OCI-LY3 (cell line): Measurements from ENCODE around the gene PSG11.
"Not testable (repeated sequence)": the region's sequence is repeated elsewhere in the genome, so short reads cannot be mapped to it uniquely, and the experiment has no call there.

Experiments used
- H2AFZ ChIP-seq: fragments of 200-600, 300-600 bp; shearing (Covaris generic); 2 replicates; pipeline ENCODE4 v1.6.0; 2014; ENCODE audit warnings: antibody characterized with exemption, low read depth, low read length
- H3K27ac ChIP-seq: fragments of 200-600, 300-600 bp; sonication (generic); 2 replicates; pipeline ENCODE4 v1.5.1; 2014; ENCODE audit warnings: mild to moderate bottlenecking, low read length, moderate library complexity, mixed read lengths
- H3K27me3 ChIP-seq: fragments of 200-600, 300-600 bp; sonication (generic); 2 replicates; pipeline ENCODE4 v1.6.1; 2014; ENCODE audit warnings: low read depth, low read length, mixed read lengths
- H3K36me3 ChIP-seq: fragments of 200-600, 300-600 bp; sonication (generic); replicated peaks from 2 replicates; pipeline ENCODE3; 2014; ENCODE audit warnings: low read depth, low read length, mixed read lengths
- H3K4me1 ChIP-seq: fragments of 300-600, 200-600 bp; sonication (generic); 2 replicates; pipeline ENCODE4 v1.6.1; 2014; ENCODE audit warnings: low read length, mixed read lengths
- H3K4me2 ChIP-seq: fragments of 200-600, 300-600 bp; sonication (generic); 2 replicates; pipeline ENCODE4 v1.6.1; 2014; ENCODE audit warnings: low read length, mixed read lengths
- H3K4me3 ChIP-seq: fragments of 300-600, 200-600 bp; sonication (generic); 2 replicates; pipeline ENCODE4 v1.5.1; 2014; ENCODE audit warnings: antibody characterized with exemption, mild to moderate bottlenecking, low read length, moderate library complexity
- H3K79me2 ChIP-seq: fragments of 300-600, 200-600 bp; shearing (Covaris generic); 2 replicates; pipeline ENCODE4 v1.6.1; 2014; ENCODE audit warnings: mild to moderate bottlenecking, low read length, mixed read lengths
- H3K9ac ChIP-seq: fragments of 300-600, 200-600 bp; shearing (Covaris generic); 2 replicates; pipeline ENCODE4 v1.6.0; 2014; ENCODE audit warnings: mild to moderate bottlenecking, low read length, moderate library complexity
- H3K9me3 ChIP-seq: fragments of 200-600, 300-600 bp; shearing (Covaris generic); 2 replicates; pipeline ENCODE4 v1.6.1; 2014; ENCODE audit warnings: low read length, mixed read lengths; ENCODE audit not compliant: insufficient read depth
- H4K20me1 ChIP-seq: fragments of 200-600, 300-600 bp; sonication (generic); 2 replicates; pipeline ENCODE4 v1.6.1; 2016; ENCODE audit warnings: low read length, mixed read lengths; ENCODE audit not compliant: insufficient read depth

PSG11 gene

GRCh38 chr19:43026369-43026768, at the start of gene PSG11:
PSG11 (minus strand) TSS chr19:43026469; CDS start chr19:43026372, 97 bp downstream.
- H3K4me1 ChIP-seq, H3K27me3 ChIP-seq, H3K9me3 ChIP-seq, H2AFZ ChIP-seq, H3K4me2 ChIP-seq, H3K9ac ChIP-seq, H3K4me3 ChIP-seq, H4K20me1 ChIP-seq, H3K36me3 ChIP-seq, H3K79me2 ChIP-seq, H3K27ac ChIP-seq: not testable (repeated sequence)

- not testable (repeated sequence) for H3K4me3 ChIP-seq, H3K36me3 ChIP-seq, H2AFZ ChIP-seq, H3K27me3 ChIP-seq, H3K9ac ChIP-seq, H4K20me1 ChIP-seq, H3K27ac ChIP-seq, H3K4me1 ChIP-seq, H3K79me2 ChIP-seq, H3K4me2 ChIP-seq, H3K9me3 ChIP-seq
These were observed 36.1 kb upstream of the PSG11 start for GRCh38 chr19:43062418-43062817.

- H4K20me1 ChIP-seq, H2AFZ ChIP-seq, H3K9me3 ChIP-seq, H3K4me2 ChIP-seq, H3K9ac ChIP-seq, H3K4me1 ChIP-seq, H3K36me3 ChIP-seq, H3K27ac ChIP-seq, H3K79me2 ChIP-seq, H3K27me3 ChIP-seq, H3K4me3 ChIP-seq: not testable (repeated sequence)
These were observed 35.1 kb upstream of the PSG11 start for GRCh38 chr19:43061326-43061725.

GRCh38 chr19:43060254-43060653, 34.0 kb upstream of the PSG11 start:
- not testable (repeated sequence) for H3K79me2 ChIP-seq, H3K4me2 ChIP-seq, H4K20me1 ChIP-seq, H3K4me3 ChIP-seq, H3K36me3 ChIP-seq, H3K9ac ChIP-seq, H3K27ac ChIP-seq, H2AFZ ChIP-seq, H3K9me3 ChIP-seq, H3K27me3 ChIP-seq, H3K4me1 ChIP-seq

- not testable (repeated sequence) for H4K20me1 ChIP-seq, H3K79me2 ChIP-seq, H3K27ac ChIP-seq, H3K4me2 ChIP-seq, H3K9ac ChIP-seq, H3K4me3 ChIP-seq, H3K27me3 ChIP-seq, H3K9me3 ChIP-seq, H2AFZ ChIP-seq, H3K4me1 ChIP-seq, H3K36me3 ChIP-seq
These were observed 33.2 kb upstream of the PSG11 start for GRCh38 chr19:43059482-43059881.

- not testable (repeated sequence) for H3K4me1 ChIP-seq, H3K27ac ChIP-seq, H3K27me3 ChIP-seq, H3K36me3 ChIP-seq, H3K79me2 ChIP-seq, H3K9me3 ChIP-seq, H3K9ac ChIP-seq, H3K4me2 ChIP-seq, H3K4me3 ChIP-seq, H4K20me1 ChIP-seq, H2AFZ ChIP-seq
These were observed 32.2 kb upstream of the PSG11 start for GRCh38 chr19:43058440-43058839.

- not testable (repeated sequence) for H3K4me2 ChIP-seq, H3K4me3 ChIP-seq, H2AFZ ChIP-seq, H3K9me3 ChIP-seq, H3K79me2 ChIP-seq, H3K27me3 ChIP-seq, H4K20me1 ChIP-seq, H3K27ac ChIP-seq, H3K9ac ChIP-seq, H3K36me3 ChIP-seq, H3K4me1 ChIP-seq
These were observed 21.7 kb upstream of the PSG11 start for GRCh38 chr19:43047966-43048365.

GRCh38 chr19:43046578-43046977, 20.3 kb upstream of the PSG11 start:
- not testable (repeated sequence) for H4K20me1 ChIP-seq, H3K4me2 ChIP-seq, H3K36me3 ChIP-seq, H3K4me1 ChIP-seq, H2AFZ ChIP-seq, H3K4me3 ChIP-seq, H3K79me2 ChIP-seq, H3K27ac ChIP-seq, H3K9me3 ChIP-seq, H3K27me3 ChIP-seq, H3K9ac ChIP-seq

GRCh38 chr19:43043492-43044180, 17.4 kb upstream of the PSG11 start:
- not testable (repeated sequence) for H4K20me1 ChIP-seq, H3K4me2 ChIP-seq, H2AFZ ChIP-seq, H3K36me3 ChIP-seq, H3K4me1 ChIP-seq, H3K27me3 ChIP-seq, H3K4me3 ChIP-seq, H3K9ac ChIP-seq, H3K79me2 ChIP-seq, H3K27ac ChIP-seq, H3K9me3 ChIP-seq

- not testable (repeated sequence) for H3K27me3 ChIP-seq, H3K9ac ChIP-seq, H3K36me3 ChIP-seq, H3K4me3 ChIP-seq, H3K9me3 ChIP-seq, H3K79me2 ChIP-seq, H3K4me2 ChIP-seq, H3K27ac ChIP-seq, H3K4me1 ChIP-seq, H2AFZ ChIP-seq, H4K20me1 ChIP-seq
These were observed 5.4 kb upstream of the PSG11 start for GRCh38 chr19:43031645-43032044.
